ENCODE measurements around the gene ROR2. TPM values are rescaled to one million over a fixed set of nuclear protein-coding genes. Genes with fewer than 3 reads are reported as not detected.

ROR2 gene
- total and polyA plus RNA-seq, 10 donors: 0.65 to 15.6 (median 6.0) TPM

- peaks cover 0 to 33% (median 0%) of the 10 kb centered on the region in 7 donors for H3K27me3 ChIP-seq (replicated peaks in 1 of 7)
- H3K4me3 ChIP-seq: no peak overlapping the region
- TF ChIP-seq POLR2A (IDR thresholded peaks at IDR 0.05): no peak
- no peak for TF ChIP-seq CTCF (IDR thresholded peaks at IDR 0.05 in 8 of 11, conservative IDR thresholded peaks at IDR 0.05 in 3 of 11)
- no peak for TF ChIP-seq POLR2AphosphoS5 (IDR thresholded peaks at IDR 0.05)
- H3K27ac ChIP-seq: no peak overlapping the region
- H3K9me3 ChIP-seq: no peaks in the 10 kb centered on the region
- no peaks in the 10 kb centered on the region for H3K36me3 ChIP-seq
- 32 to 84% (median 52%) methylated on average over 1 of the region's 1 CpG for WGBS, 5 donors
- intact Hi-C loops (cut with DNase I; ENCODE audit: low total_unique reads): no loop called here
- peaks cover 0 to 16% (median 6%) of the 10 kb centered on the region in 6 donors for H3K4me1 ChIP-seq
- no peak for DNase-seq
Measured at GRCh38 chr9:91894536-91894935, 55.5 kb downstream of the ROR2 start.

DNA sequence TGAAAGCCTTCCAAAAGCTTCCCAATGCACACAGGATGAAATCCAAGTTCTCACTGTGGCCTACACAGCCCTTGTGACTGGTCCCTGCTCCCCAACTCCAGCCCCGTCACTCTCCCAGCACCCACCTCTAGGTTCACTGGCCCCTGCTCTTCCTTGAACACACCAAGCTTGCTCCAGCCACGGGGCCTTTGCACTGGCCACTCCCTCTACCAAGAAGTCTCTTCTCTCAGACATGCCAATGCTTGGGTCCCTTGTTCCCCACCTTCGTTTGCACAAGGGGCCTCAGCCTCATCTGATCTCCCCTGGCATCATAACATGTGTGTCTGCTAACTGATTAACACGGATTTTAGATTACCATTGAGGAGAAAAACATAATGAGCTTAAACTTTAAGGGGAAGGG is 56.0 kb downstream of the ROR2 start:
- TF ChIP-seq POLR2A (IDR thresholded peaks at IDR 0.05) (no peak), CTCF (IDR thresholded peaks at IDR 0.05 in 8 of 11, conservative IDR thresholded peaks at IDR 0.05 in 3 of 11) (no peak), POLR2AphosphoS5 (IDR thresholded peaks at IDR 0.05) (no peak)
- DNase-seq: no peak
- Histone ChIP-seq H3K4me1 (peaks cover 0 to 14% (median 6%) of the 10 kb centered on the region in 6 donors), H3K9me3 (no peaks in the 10 kb centered on the region), H3K27ac (no peak overlapping the region), H3K4me3 (no peak overlapping the region), H3K27me3 (replicated peaks in 1 of 7) (peaks cover 0 to 28% (median 0%) of the 10 kb centered on the region in 7 donors), H3K36me3 (no peaks in the 10 kb centered on the region)
- 67 to 88% (median 81%) methylated on average over 4 of the region's 4 CpGs for WGBS, 5 donors
- intact Hi-C loops (cut with DNase I; ENCODE audit: low total_unique reads): no loop called here

- Histone ChIP-seq H3K36me3 (no peaks in the 10 kb centered on the region), H3K9me3 (no peaks in the 10 kb centered on the region), H3K4me3 (no peak overlapping the region), H3K4me1 (peaks cover 0 to 7% (median 2%) of the 10 kb centered on the region in 6 donors), H3K27ac (no peak overlapping the region), H3K27me3 (replicated peaks in 1 of 7) (peaks cover 0 to 12% (median 0%) of the 10 kb centered on the region in 7 donors)
- TF ChIP-seq CTCF (IDR thresholded peaks at IDR 0.05 in 8 of 11, conservative IDR thresholded peaks at IDR 0.05 in 3 of 11): no peak
- TF ChIP-seq POLR2A (IDR thresholded peaks at IDR 0.05): no peak
- TF ChIP-seq POLR2AphosphoS5 (IDR thresholded peaks at IDR 0.05): no peak
- 81 to 92% (median 84%) methylated on average over 6 of the region's 6 CpGs for WGBS, 5 donors
- intact Hi-C loops (cut with DNase I; ENCODE audit: low total_unique reads): no loop called here
- DNase-seq: no peak
Measured at GRCh38 chr9:91891915-91892314, 58.1 kb downstream of the ROR2 start.

DNA sequence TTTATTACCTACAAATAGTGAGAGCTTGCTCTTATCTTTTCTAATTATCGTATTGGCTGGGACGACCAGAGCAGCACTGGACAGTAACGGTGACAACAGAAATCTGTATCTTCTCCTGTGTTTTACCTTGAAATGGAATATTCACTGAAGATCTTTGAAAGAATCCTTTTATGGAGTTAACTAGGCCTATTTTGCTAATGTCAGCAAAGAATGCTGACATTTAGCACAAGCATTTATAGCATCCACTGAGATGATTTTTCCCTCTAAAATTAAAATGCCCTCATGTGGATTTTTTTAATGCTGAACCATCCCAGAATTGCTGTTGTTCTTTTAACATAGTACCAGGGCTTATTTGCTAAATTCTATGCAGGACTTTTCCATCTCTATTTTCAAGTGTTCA is 59.4 kb downstream of the ROR2 start:
- Histone ChIP-seq H3K4me1 (peaks cover 0 to 6% (median 0%) of the 10 kb centered on the region in 6 donors), H3K9me3 (no peaks in the 10 kb centered on the region), H3K36me3 (no peaks in the 10 kb centered on the region), H3K27me3 (replicated peaks in 1 of 7) (peaks cover 0 to 18% (median 0%) of the 10 kb centered on the region in 7 donors), H3K4me3 (no peak overlapping the region), H3K27ac (no peak overlapping the region)
- no peak for DNase-seq
- intact Hi-C loops (cut with DNase I; ENCODE audit: low total_unique reads): no loop called here
- TF ChIP-seq POLR2A (IDR thresholded peaks at IDR 0.05) (no peak), CTCF (IDR thresholded peaks at IDR 0.05 in 8 of 11, conservative IDR thresholded peaks at IDR 0.05 in 3 of 11) (no peak), POLR2AphosphoS5 (IDR thresholded peaks at IDR 0.05) (no peak)
- WGBS, 5 donors: 86 to 93% (median 91%) methylated on average over 3 of the region's 3 CpGs
